ENCODE results near the gene NR2F2. TPM values are rescaled to one million over a fixed set of nuclear protein-coding genes. Genes with fewer than 3 reads are reported as not detected.
A peak's percentile ranks its signal among the peaks of the same experiment; 100 is the strongest.

Gene NR2F2
- 53.7 TPM for total RNA-seq (2021; ENCODE audit: unreplicated experiment)
- 108 TPM for polyA plus RNA-seq (2012; ENCODE audit: insufficient read length)
- Bru-seq, nascent RNA, result percentile 91 among the genes with signal in this experiment
- BruChase-seq, experiment 1, labeled RNA remaining after a 2-hour chase, result percentile 97 among the genes with signal in this experiment
- percentile 86 among the genes with signal in this experiment for BruChase-seq, experiment 2, labeled RNA remaining after a 6-hour chase
- long read RNA-seq, full-length matches to known transcripts, result 43 of 96 reads
- long read RNA-seq, partial matches to known transcripts, result 45 of 96 reads
- long read RNA-seq, other reads (novel, unspliced or antisense), result 8 of 96 reads

GRCh38 chr15:96330450-96331143, at the start of gene NR2F2:
Gene NR2F2 (plus strand): TSS chr15:96330700. CDS start chr15:96332106, 1,406 bp downstream.
- intact Hi-C loops (cut with micrococcal nuclease; ENCODE audit: unreplicated experiment) (loop anchor here (5.0 to 10.0 kb wide), 2 partner anchors 1073 to 1656 kb away; no protein-coding TSS in a partner anchor), in situ Hi-C loops (cut with HindIII; ENCODE audit: low pct_unique_long_range_greater_than_20kb, low sequenced_read_pairs) (no loop called here)
- ChIA-PET CTCF (interaction anchor here (0.6 to 0.7 kb wide), 3 partner anchors 87 to 328 kb away, joined by 3 read pairs; no protein-coding TSS in a partner anchor), POLR2A (interaction anchor here (0.6 to 0.7 kb wide), 2 partner anchors 272 to 340 kb away, joined by 3 to 8 read pairs; no protein-coding TSS in a partner anchor)
- H3K9me3 ChIP-seq (ENCODE audit: control insufficient read depth, insufficient read depth, low read depth, low read length), result no peaks in the 10 kb centered on the region
- peak within 1 kb of the TSS; percentile 99 for H3K27ac ChIP-seq (ENCODE audit: low read length)
- no TSS peak for BruUV-seq (replicated peaks)
- DNase-seq (ENCODE audit: low read depth, low spot score) (no peak), ATAC-seq (peak; percentile 71)
- H3K27me3 ChIP-seq (ENCODE audit: control insufficient read depth, insufficient read depth, low read length), result no peaks in the 10 kb centered on the region
- peaks cover 6% of the 10 kb centered on the region for H3K36me3 ChIP-seq (ENCODE audit: control insufficient read depth, insufficient read depth, low read length)
- TF ChIP-seq POLR2AphosphoS5 (IDR thresholded peaks at IDR 0.05; ENCODE audit: low read depth, low read length) (peak; percentile 91), REST (IDR thresholded peaks at IDR 0.05; ENCODE audit: insufficient read depth in 1 of 2, low read depth in 2 of 2, low read length in 1 of 2) (no peak), SIN3A (IDR thresholded peaks at IDR 0.05; ENCODE audit: borderline replicate concordance, insufficient read depth, low read depth, low read length) (no peak; the same call in 1 of the 2 replicates), CTCF (IDR thresholded peaks at IDR 0.05) (no peak), TCF7L2 (IDR thresholded peaks at IDR 0.05; ENCODE audit: low read depth, low read length) (peak; percentile 95)
- H3K4me3 ChIP-seq (ENCODE audit: low read depth in 2 of 2, low read length in 2 of 2), result peak within 1 kb of the TSS; percentile 63 to 97
- peaks cover 37% of the 10 kb centered on the region for H3K4me1 ChIP-seq (ENCODE audit: control insufficient read depth, insufficient read depth, low read length)

- no peaks in the 10 kb centered on the region for H3K36me3 ChIP-seq (ENCODE audit: control insufficient read depth, insufficient read depth, low read length)
- no peaks in the 10 kb centered on the region for H3K9me3 ChIP-seq (ENCODE audit: control insufficient read depth, insufficient read depth, low read depth, low read length)
- in situ Hi-C loops (cut with HindIII; ENCODE audit: low pct_unique_long_range_greater_than_20kb, low sequenced_read_pairs) (no loop called here), intact Hi-C loops (cut with micrococcal nuclease; ENCODE audit: unreplicated experiment) (no loop called here)
- no peaks in the 10 kb centered on the region for H3K4me1 ChIP-seq (ENCODE audit: control insufficient read depth, insufficient read depth, low read length)
- no peak overlapping the region for H3K27ac ChIP-seq (ENCODE audit: low read length)
- ChIA-PET CTCF (no interaction called here), POLR2A (no interaction called here)
- no peak for ATAC-seq
- no peaks in the 10 kb centered on the region for H3K27me3 ChIP-seq (ENCODE audit: control insufficient read depth, insufficient read depth, low read length)
- no peak for DNase-seq (ENCODE audit: low read depth, low spot score)
- BruUV-seq (replicated peaks), result no TSS peak
- H3K4me3 ChIP-seq (ENCODE audit: low read depth in 2 of 2, low read length in 2 of 2), result no peak overlapping the region
- TF ChIP-seq CTCF (IDR thresholded peaks at IDR 0.05) (no peak), REST (IDR thresholded peaks at IDR 0.05; ENCODE audit: insufficient read depth in 1 of 2, low read depth in 2 of 2, low read length in 1 of 2) (no peak), SIN3A (IDR thresholded peaks at IDR 0.05; ENCODE audit: borderline replicate concordance, insufficient read depth, low read depth, low read length) (no peak), TCF7L2 (IDR thresholded peaks at IDR 0.05; ENCODE audit: low read depth, low read length) (no peak), POLR2AphosphoS5 (IDR thresholded peaks at IDR 0.05; ENCODE audit: low read depth, low read length) (no peak)
Observed at GRCh38 chr15:96285305-96285704, 45.2 kb upstream of the NR2F2 start.

All from Panc1 (cell line).